Testis (tissue), 3 donors: ENCODE measurements around the gene DNAJC19. TPM values are rescaled to one million over a fixed set of nuclear protein-coding genes. Genes with fewer than 3 reads are reported as not detected.

ENCODE experiments used
- DNase-seq: peaks from one replicate; pipeline ENCODE4 v3.0.0-alpha.2; 2019
- H3K27ac ChIP-seq, 2 donors: fragments of 200-600 bp; sonication (generic); one replicate each; pipeline ENCODE4 v1.5.1; 2019
- H3K27me3 ChIP-seq: fragments of 200-600 bp; sonication (generic); one replicate; pipeline ENCODE4 v1.5.1; 2019
- H3K36me3 ChIP-seq: fragments of 200-600 bp; sonication (generic); one replicate; pipeline ENCODE4 v1.5.1; 2017; ENCODE audit warnings: low read depth; ENCODE audit errors: missing control alignments
- H3K4me1 ChIP-seq: fragments of 200-600 bp; sonication (generic); one replicate; pipeline ENCODE4 v1.5.1; 2019
- H3K4me3 ChIP-seq, 2 donors: fragments of 200-600 bp; sonication (generic); one replicate each; pipeline ENCODE4 v1.5.1; 2017 to 2019
- H3K9me3 ChIP-seq: fragments of 200-600 bp; sonication (generic); one replicate; pipeline ENCODE4 v1.5.1; 2017
- CTCF ChIP-seq, 3 experiments: fragments of 450-650 bp in 2 of 3; fragments of 200-600 bp in 1 of 3; sonication (generic) in 1 of 3; IDR thresholded peaks; one replicate each; pipeline ENCODE4 v1.5.1; 2016 to 2019; ENCODE audit warnings: antibody characterized with exemption in 3 of 3, mild to moderate bottlenecking in 2 of 3, moderate library complexity in 1 of 3
- POLR2A ChIP-seq: fragments of 450-650 bp; IDR thresholded peaks from one replicate; pipeline ENCODE4 v1.6.1; 2017; ENCODE audit warnings: antibody characterized with exemption, mild to moderate bottlenecking, moderate library complexity
- WGBS, 2 donors: methylation state at CpG; one replicate each; pipeline ENCODE4 v1.1.5; 2018; 5-methylcytosine and 5-hydroxymethylcytosine counted together
- intact Hi-C: fragments of 100-400 bp; cut with DNase I; formaldehyde crosslinking; loops from one replicate; pipeline ENCODE4 v1.15.1; 2023; ENCODE audit warnings: low total_unique reads
- polyA plus RNA-seq: library from polyadenylated mRNA; stranded (reverse); fragments of 350-450 nt; fragmentation: Illumina TruSeq; extraction: RNeasy Lipid Tissue Mini Kit (QIAGEN cat#74804); gene quantifications from one replicate; pipeline ENCODE4 v1.2.3, GENCODE V29; 2014; ENCODE audit warnings: low read depth, low replicate concordance; ENCODE audit not compliant: insufficient read depth
- total RNA-seq, 2 donors: library from RNA; depleted of rRNA; stranded (reverse); fragments of >200 nt; gene quantifications; one replicate each; pipeline ENCODE4 v1.2.3, GENCODE V29; 2016

The DNAJC19 gene
- total and polyA plus RNA-seq, 3 donors from 2014 or later = 28.1 to 32.1 (median 28.3) TPM

- no peak for DNase-seq
- no peaks in the 10 kb centered on the region for H3K27me3 ChIP-seq
- WGBS, 2 donors = 87 to 92% methylated on average over 2 of the region's 2 CpGs
- H3K9me3 ChIP-seq = no peaks in the 10 kb centered on the region
- intact Hi-C loops = no loop called here
- H3K4me1 ChIP-seq = no peaks in the 10 kb centered on the region
- no peak overlapping the region for H3K27ac ChIP-seq
- H3K36me3 ChIP-seq = no peaks in the 10 kb centered on the region
- TF ChIP-seq CTCF (IDR thresholded peaks at IDR 0.05) (no peak), POLR2A (no peak)
- no peak overlapping the region for H3K4me3 ChIP-seq
Observed at GRCh38 chr3:180973543-180973942, 16.0 kb downstream of the DNAJC19 start.

GRCh38 chr3:180970931-180971330, 18.6 kb downstream of the DNAJC19 start:
- H3K27me3 ChIP-seq = no peaks in the 10 kb centered on the region
- H3K27ac ChIP-seq = no peak overlapping the region
- no peaks in the 10 kb centered on the region for H3K9me3 ChIP-seq
- no peak for DNase-seq
- WGBS, 2 donors = 91 to 94% methylated on average over 6 of the region's 6 CpGs
- no peaks in the 10 kb centered on the region for H3K36me3 ChIP-seq
- intact Hi-C loops = no loop called here
- TF ChIP-seq POLR2A (no peak), CTCF (IDR thresholded peaks at IDR 0.05) (no peak)
- H3K4me3 ChIP-seq = no peak overlapping the region
- H3K4me1 ChIP-seq = no peaks in the 10 kb centered on the region

- Histone ChIP-seq H3K27ac (no peak overlapping the region), H3K36me3 (no peaks in the 10 kb centered on the region), H3K4me3 (no peak overlapping the region), H3K9me3 (no peaks in the 10 kb centered on the region), H3K27me3 (no peaks in the 10 kb centered on the region), H3K4me1 (no peaks in the 10 kb centered on the region)
- intact Hi-C loops = no loop called here
- DNase-seq = no peak
- WGBS, 2 donors = 89 to 94% methylated on average over 1 of the region's 1 CpG
- TF ChIP-seq POLR2A = no peak
Observed at GRCh38 chr3:180962530-180962929, 27.0 kb downstream of the DNAJC19 start.

- intact Hi-C loops = no loop called here
- no peak for TF ChIP-seq POLR2A
- TF ChIP-seq CTCF (IDR thresholded peaks at IDR 0.05) = no peak
- no peaks in the 10 kb centered on the region for H3K4me1 ChIP-seq
- no peaks in the 10 kb centered on the region for H3K27me3 ChIP-seq
- H3K36me3 ChIP-seq = no peaks in the 10 kb centered on the region
- WGBS, 2 donors = 74 to 93% methylated on average over 1 of the region's 1 CpG
- no peaks in the 10 kb centered on the region for H3K9me3 ChIP-seq
- no peak overlapping the region for H3K27ac ChIP-seq
- no peak for DNase-seq
- H3K4me3 ChIP-seq = no peak overlapping the region
Observed at GRCh38 chr3:180961552-180961951, 28.0 kb downstream of the DNAJC19 start.

- no peak for TF ChIP-seq CTCF (IDR thresholded peaks at IDR 0.05)
- TF ChIP-seq POLR2A = no peak
- no peak for DNase-seq
- Histone ChIP-seq H3K36me3 (no peaks in the 10 kb centered on the region), H3K27me3 (no peaks in the 10 kb centered on the region), H3K9me3 (no peaks in the 10 kb centered on the region), H3K4me1 (no peaks in the 10 kb centered on the region), H3K4me3 (no peak overlapping the region), H3K27ac (no peak overlapping the region)
- intact Hi-C loops = no loop called here
- WGBS, 2 donors = 88 to 89% methylated on average over 3 of the region's 3 CpGs
Observed at GRCh38 chr3:180961087-180961486, 28.4 kb downstream of the DNAJC19 start.
